CD14-positive monocyte (primary cell): ENCODE data around the gene CSNK1G3. TPM values are rescaled to one million over a fixed set of nuclear protein-coding genes. Genes with fewer than 3 reads are reported as not detected.
A peak's percentile ranks its signal among the peaks of the same experiment; 100 is the strongest.

Experiments
- DNase-seq, 3 donors: peaks; one replicate each; pipeline ENCODE4 v3.0.0-alpha.2; 2011 to 2022
- H2AFZ ChIP-seq: 2 replicates; pipeline ENCODE4 v1.6.0; 2012; ENCODE audit warnings: mild to moderate bottlenecking, low read depth, low read length, inconsistent platforms; ENCODE audit not compliant: insufficient read depth, poor library complexity, severe bottlenecking
- H3K27ac ChIP-seq, 2 donors: 1 replicate in 1 of 2; 2 replicates in 1 of 2; pipeline ENCODE4 v1.5.1; 2012 to 2013; ENCODE audit warnings: low read length in 2 of 2, control low read depth in 1 of 2, inconsistent platforms in 1 of 2, low read depth in 1 of 2, mild to moderate bottlenecking in 1 of 2
- H3K27me3 ChIP-seq, 2 donors: one replicate each; pipeline versions ENCODE4 v1.6.0 to v1.6.1; 2011 to 2013; ENCODE audit warnings: low read length in 2 of 2; ENCODE audit not compliant: control insufficient read depth in 2 of 2, insufficient read depth in 2 of 2
- H3K36me3 ChIP-seq, 2 donors: replicated peaks in 1 of 2; 1 replicate in 1 of 2; 2 replicates in 1 of 2; pipeline versions ENCODE4 v1.5.1 to v1.6.1; 2012 to 2013; ENCODE audit warnings: low read length in 2 of 2, control low read depth in 1 of 2, inconsistent platforms in 1 of 2, mild to moderate bottlenecking in 1 of 2; ENCODE audit not compliant: insufficient read depth in 2 of 2, control insufficient read depth in 1 of 2
- H3K4me1 ChIP-seq, 2 donors: 1 replicate in 1 of 2; 2 replicates in 1 of 2; pipeline versions ENCODE4 v1.5.1 to v1.6.1; 2012 to 2013; ENCODE audit warnings: low read length in 2 of 2, control low read depth in 1 of 2, inconsistent platforms in 1 of 2, mild to moderate bottlenecking in 1 of 2, moderate library complexity in 1 of 2; ENCODE audit not compliant: insufficient read depth in 2 of 2, control insufficient read depth in 1 of 2
- H3K4me2 ChIP-seq: replicated peaks from 2 replicates; pipeline ENCODE3; 2012; ENCODE audit warnings: low read length, moderate library complexity, mild to moderate bottlenecking; ENCODE audit not compliant: poor library complexity, severe bottlenecking; ENCODE audit errors: extremely low read depth
- H3K4me3 ChIP-seq, 3 experiments: fragments of 200-600 bp in 1 of 3; sonication (generic) in 1 of 3; replicated peaks in 1 of 3; 1 replicate in 2 of 3; 2 replicates in 1 of 3; pipeline ENCODE4 v1.5.1; 2011 to 2013; ENCODE audit warnings: low read length in 3 of 3, mild to moderate bottlenecking in 3 of 3, control low read depth in 2 of 3, low read depth in 2 of 3, inconsistent platforms in 1 of 3, moderate library complexity in 1 of 3
- H3K79me2 ChIP-seq: 2 replicates; pipeline ENCODE4 v1.6.0; 2012; ENCODE audit warnings: mild to moderate bottlenecking, control low read depth, inconsistent platforms, low read length, moderate library complexity; ENCODE audit not compliant: insufficient read depth
- H3K9ac ChIP-seq: 2 replicates; pipeline ENCODE4 v1.6.0; 2017; ENCODE audit warnings: low read length, mild to moderate bottlenecking; ENCODE audit not compliant: insufficient read depth, poor library complexity, severe bottlenecking
- H3K9me3 ChIP-seq, 2 donors: replicated peaks in 1 of 2; 1 replicate in 1 of 2; 2 replicates in 1 of 2; pipeline versions ENCODE4 v1.5.1 to v1.6.1; 2012 to 2013; ENCODE audit warnings: low read length in 2 of 2, control low read depth in 1 of 2; ENCODE audit not compliant: control insufficient read depth in 1 of 2, insufficient read depth in 1 of 2
- H4K20me1 ChIP-seq: 2 replicates; pipeline ENCODE4 v1.6.0; 2012; ENCODE audit warnings: mild to moderate bottlenecking, low read length, control low read depth, moderate library complexity; ENCODE audit not compliant: insufficient read depth
- H3K27ac Mint-ChIP-seq, 7 donors: one replicate each; pipeline ENCODE4 v1.8.0; 2020; ENCODE audit warnings: mild to moderate bottlenecking in 7 of 7, mixed read lengths in 7 of 7, moderate library complexity in 6 of 7, inconsistent platforms in 2 of 7
- H3K27me3 Mint-ChIP-seq, 3 donors: one replicate each; pipeline ENCODE4 v1.8.0; 2021 to 2022; ENCODE audit warnings: low read depth in 3 of 3, mild to moderate bottlenecking in 3 of 3, mixed read lengths in 3 of 3, moderate library complexity in 3 of 3, inconsistent platforms in 1 of 3
- H3K36me3 Mint-ChIP-seq, 2 donors: one replicate each; pipeline ENCODE4 v1.8.0; 2020; ENCODE audit warnings: mixed read lengths in 2 of 2, inconsistent platforms in 1 of 2, mild to moderate bottlenecking in 1 of 2
- H3K4me1 Mint-ChIP-seq: one replicate; pipeline ENCODE4 v1.8.0; 2020; ENCODE audit warnings: mild to moderate bottlenecking, mixed read lengths
- H3K4me3 Mint-ChIP-seq, 2 donors: one replicate each; pipeline ENCODE4 v1.8.0; 2020; ENCODE audit warnings: mild to moderate bottlenecking in 2 of 2, mixed read lengths in 2 of 2, moderate library complexity in 1 of 2
- H3K9me3 Mint-ChIP-seq, 7 donors: one replicate each; pipeline ENCODE4 v1.8.0; 2020 to 2022; ENCODE audit warnings: mixed read lengths in 7 of 7, mild to moderate bottlenecking in 6 of 7, moderate library complexity in 6 of 7, inconsistent platforms in 2 of 7
- WGBS: methylation state at CpG from one replicate; pipeline ENCODE4 v1.1.5; 2013; ENCODE audit warnings: missing lambda C conversion rate; ENCODE audit not compliant: insufficient coverage; 5-methylcytosine and 5-hydroxymethylcytosine counted together
- intact Hi-C, 2 donors: fragments of 100-400 bp; cut with micrococcal nuclease; formaldehyde crosslinking; loops; one replicate each; pipeline versions ENCODE4 v1.15.0 to v1.15.1; 2023
- polyA plus RNA-seq, 3 donors: library from polyadenylated mRNA; depleted of rRNA in 1 of 3; unstranded in 2 of 3; stranded (reverse) in 1 of 3; fragments of 300-500 nt in 2 of 3; fragments of >200 nt in 1 of 3; fragmentation: Illumina TruSeq in 2 of 3; gene quantifications; 1 replicate in 2 of 3; 2 replicates in 1 of 3; pipeline ENCODE4 v1.2.3, GENCODE V29; 2012 to 2021
- TF ChIP-seq, protein P1 (sequence below): fragments of 200-600 bp; IDR thresholded peaks from one replicate; pipeline ENCODE4 v1.8.0; 2022; ENCODE audit warnings: antibody characterized with exemption, mild to moderate bottlenecking

CSNK1G3 gene
- polyA plus RNA-seq, 3 donors: 10.8 to 22.3 (median 17.1) TPM

- Mint-ChIP-seq H3K4me3 (no peak overlapping the region), H3K27ac (peak overlapping the region in 1 of 7 donors; percentile 60), H3K36me3 (no peaks in the 10 kb centered on the region), H3K4me1 (peaks cover 7% of the 10 kb centered on the region), H3K27me3 (no peaks in the 10 kb centered on the region), H3K9me3 (peaks cover 0 to 3% (median 0%) of the 10 kb centered on the region in 7 donors)
- WGBS: 89% methylated on average over 4 of the region's 8 CpGs
- Histone ChIP-seq H3K9ac (no peak overlapping the region), H3K4me2 (no peak overlapping the region), H3K27me3 (no peaks in the 10 kb centered on the region), H3K27ac (no peak overlapping the region), H3K9me3 (no peaks in the 10 kb centered on the region), H3K4me1 (peaks cover 0 to 4% of the 10 kb centered on the region in 2 donors), H4K20me1 (peaks cover 91% of the 10 kb centered on the region), H3K79me2 (peaks cover 76% of the 10 kb centered on the region), H3K36me3 (no peaks in the 10 kb centered on the region), H3K4me3 (no peak overlapping the region), H2AFZ (no peak overlapping the region)
- TF ChIP-seq, protein P1, sequence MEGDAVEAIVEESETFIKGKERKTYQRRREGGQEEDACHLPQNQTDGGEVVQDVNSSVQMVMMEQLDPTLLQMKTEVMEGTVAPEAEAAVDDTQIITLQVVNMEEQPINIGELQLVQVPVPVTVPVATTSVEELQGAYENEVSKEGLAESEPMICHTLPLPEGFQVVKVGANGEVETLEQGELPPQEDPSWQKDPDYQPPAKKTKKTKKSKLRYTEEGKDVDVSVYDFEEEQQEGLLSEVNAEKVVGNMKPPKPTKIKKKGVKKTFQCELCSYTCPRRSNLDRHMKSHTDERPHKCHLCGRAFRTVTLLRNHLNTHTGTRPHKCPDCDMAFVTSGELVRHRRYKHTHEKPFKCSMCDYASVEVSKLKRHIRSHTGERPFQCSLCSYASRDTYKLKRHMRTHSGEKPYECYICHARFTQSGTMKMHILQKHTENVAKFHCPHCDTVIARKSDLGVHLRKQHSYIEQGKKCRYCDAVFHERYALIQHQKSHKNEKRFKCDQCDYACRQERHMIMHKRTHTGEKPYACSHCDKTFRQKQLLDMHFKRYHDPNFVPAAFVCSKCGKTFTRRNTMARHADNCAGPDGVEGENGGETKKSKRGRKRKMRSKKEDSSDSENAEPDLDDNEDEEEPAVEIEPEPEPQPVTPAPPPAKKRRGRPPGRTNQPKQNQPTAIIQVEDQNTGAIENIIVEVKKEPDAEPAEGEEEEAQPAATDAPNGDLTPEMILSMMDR: no peak
- intact Hi-C loops: no loop called here
- DNase-seq: no peak
These were observed 26.9 kb downstream of the CSNK1G3 start for GRCh38 chr5:123538670-123539459.

GRCh38 chr5:123540534-123540933 lies 28.6 kb downstream of the CSNK1G3 start:
- no peaks in the 10 kb centered on the region for H3K9me3 ChIP-seq
- H3K27ac ChIP-seq: no peak overlapping the region
- Mint-ChIP-seq H3K9me3 (peaks cover 0 to 3% (median 0%) of the 10 kb centered on the region in 7 donors), H3K27ac (no peak overlapping the region), H3K27me3 (no peaks in the 10 kb centered on the region), H3K4me3 (no peak overlapping the region), H3K36me3 (peaks cover 1 to 2% of the 10 kb centered on the region in 2 donors), H3K4me1 (peaks cover 7% of the 10 kb centered on the region)
- peaks cover 77% of the 10 kb centered on the region for H3K79me2 ChIP-seq
- peaks cover 0 to under 1% of the 10 kb centered on the region in 2 donors for H3K36me3 ChIP-seq
- WGBS: 100% methylated on average over 4 of the region's 7 CpGs
- intact Hi-C loops: no loop called here
- H2AFZ ChIP-seq: no peak overlapping the region
- no peak overlapping the region for H3K4me3 ChIP-seq
- no peak overlapping the region for H3K4me2 ChIP-seq
- DNase-seq: no peak
- no peaks in the 10 kb centered on the region for H3K27me3 ChIP-seq
- no peak overlapping the region for H3K9ac ChIP-seq
- peaks cover 83% of the 10 kb centered on the region for H4K20me1 ChIP-seq
- TF ChIP-seq, protein P1: no peak
- peaks cover 0 to 4% of the 10 kb centered on the region in 2 donors for H3K4me1 ChIP-seq
